GM18517 (cell line): ENCODE measurements around the gene AGBL3.
"Not testable (repeated sequence)": the region's sequence is repeated elsewhere in the genome, so short reads cannot be mapped to it uniquely, and the experiment has no call there.

Experiments
- ATAC-seq: cut with Tn5 transposase; IDR thresholded peaks from one replicate; pipeline ENCODE4 v1.9.1; 2021; ENCODE audit warnings: mild to moderate bottlenecking, moderate library complexity; ENCODE audit not compliant: unreplicated experiment

The AGBL3 gene

DNA sequence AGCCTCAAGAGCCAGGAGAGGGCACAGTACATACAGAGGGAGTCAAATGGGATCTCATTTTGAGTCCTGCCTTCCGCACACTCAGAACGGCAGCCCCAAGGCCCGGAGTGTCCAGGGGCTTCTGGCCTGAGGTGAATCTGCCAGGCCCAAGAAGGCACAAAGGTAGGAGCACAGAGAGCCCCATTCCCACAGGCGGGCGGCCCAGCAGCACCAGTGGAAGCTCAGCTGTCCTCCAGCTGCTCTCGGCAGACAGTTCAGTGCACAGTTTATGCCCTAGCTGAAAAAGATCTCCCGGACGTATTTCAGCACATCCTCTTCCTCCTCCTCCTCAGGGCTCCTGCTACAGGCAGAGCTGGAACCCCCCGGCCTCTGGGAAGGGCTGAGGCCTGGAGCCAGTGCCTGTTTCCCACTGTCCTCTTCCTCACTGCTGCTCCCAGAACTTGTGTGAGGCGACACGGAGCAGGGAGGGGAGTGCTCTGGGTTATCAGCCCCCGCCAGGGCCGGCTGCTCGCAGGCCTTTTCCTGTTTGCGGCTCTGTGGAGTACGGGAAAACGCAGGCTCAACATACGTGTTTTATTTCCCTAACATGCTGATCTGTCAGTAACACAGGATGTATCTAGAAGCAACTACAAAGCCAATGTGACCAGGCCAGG is 180.2 kb downstream of the AGBL3 start:
- ATAC-seq = no peak

DNA sequence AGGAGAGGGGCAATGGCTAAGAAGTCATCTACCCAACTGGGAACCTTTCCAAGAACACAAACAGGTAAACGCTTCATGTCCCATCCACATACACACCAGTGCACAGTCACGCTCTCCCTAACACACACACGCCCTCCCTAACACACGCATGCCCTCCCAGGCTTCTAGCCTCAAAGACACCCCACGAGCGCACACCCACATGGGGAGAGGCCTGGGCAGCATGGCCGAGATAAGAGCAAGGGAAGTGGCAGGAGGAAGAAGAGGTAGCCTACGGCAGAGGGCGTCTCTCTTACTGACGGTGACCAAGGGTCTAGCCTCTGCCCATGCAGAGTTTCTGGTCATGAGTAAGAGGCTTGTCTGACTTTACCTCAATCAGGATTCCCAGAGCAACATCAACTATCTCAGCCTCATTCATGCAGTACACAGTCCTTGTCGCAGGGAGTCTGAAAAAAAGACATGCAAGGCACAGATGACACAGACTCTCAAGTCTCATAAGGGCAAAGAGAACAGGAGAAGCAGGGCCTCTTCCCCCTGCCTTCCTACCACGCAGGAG is 181.1 kb downstream of the AGBL3 start:
- no peak for ATAC-seq

DNA sequence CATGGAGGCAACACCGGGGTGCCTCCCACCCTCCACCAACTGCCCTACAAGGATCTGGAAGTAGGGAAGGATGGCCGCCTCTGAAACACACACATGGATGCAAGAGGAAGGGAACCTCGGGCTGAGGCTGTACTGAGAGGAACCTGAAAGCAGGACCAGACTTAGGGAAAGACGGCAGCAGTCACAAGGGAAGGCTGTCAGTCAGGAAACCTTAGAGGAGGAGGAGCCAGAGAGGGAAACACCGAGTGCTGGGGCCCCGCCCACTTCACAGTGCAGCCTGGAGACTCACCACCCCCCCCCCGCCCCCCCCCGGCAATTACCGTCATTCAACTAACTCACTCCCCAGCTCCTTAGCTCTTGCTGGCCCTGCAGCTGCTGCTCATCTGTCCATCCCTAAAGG is 181.7 kb downstream of the AGBL3 start:
- no peak for ATAC-seq

DNA sequence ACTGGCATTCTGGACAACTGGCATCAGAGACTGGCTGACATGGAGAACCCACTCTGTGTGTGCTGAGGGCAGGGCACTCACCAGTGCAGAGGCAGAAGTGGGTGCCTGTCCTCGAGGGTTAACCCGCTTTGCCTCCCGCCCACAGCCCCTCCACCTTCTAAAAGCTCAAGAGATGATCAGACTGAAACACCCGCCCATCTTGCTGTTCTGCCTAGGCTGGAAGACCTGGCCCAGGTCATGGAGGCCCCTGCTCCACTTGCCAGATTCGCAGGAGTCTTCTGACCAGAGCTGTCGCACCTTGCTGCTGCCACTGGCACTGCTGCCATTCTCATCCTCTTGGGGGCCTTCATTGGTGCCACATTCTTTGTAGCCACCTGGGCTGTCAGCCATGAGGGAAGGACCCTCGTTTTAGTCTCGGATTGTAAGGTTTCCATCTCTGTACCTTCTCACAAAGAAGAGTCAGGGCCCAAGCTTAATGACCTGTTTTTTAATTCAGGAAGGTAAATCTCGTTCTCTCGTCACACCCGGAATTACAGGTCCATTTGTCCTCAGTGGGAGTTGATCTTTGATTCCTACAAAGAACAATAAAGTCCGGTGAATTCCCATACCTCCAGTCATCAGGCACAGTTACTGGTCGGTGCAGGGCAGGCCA is 182.3 kb downstream of the AGBL3 start:
- ATAC-seq = no peak

DNA sequence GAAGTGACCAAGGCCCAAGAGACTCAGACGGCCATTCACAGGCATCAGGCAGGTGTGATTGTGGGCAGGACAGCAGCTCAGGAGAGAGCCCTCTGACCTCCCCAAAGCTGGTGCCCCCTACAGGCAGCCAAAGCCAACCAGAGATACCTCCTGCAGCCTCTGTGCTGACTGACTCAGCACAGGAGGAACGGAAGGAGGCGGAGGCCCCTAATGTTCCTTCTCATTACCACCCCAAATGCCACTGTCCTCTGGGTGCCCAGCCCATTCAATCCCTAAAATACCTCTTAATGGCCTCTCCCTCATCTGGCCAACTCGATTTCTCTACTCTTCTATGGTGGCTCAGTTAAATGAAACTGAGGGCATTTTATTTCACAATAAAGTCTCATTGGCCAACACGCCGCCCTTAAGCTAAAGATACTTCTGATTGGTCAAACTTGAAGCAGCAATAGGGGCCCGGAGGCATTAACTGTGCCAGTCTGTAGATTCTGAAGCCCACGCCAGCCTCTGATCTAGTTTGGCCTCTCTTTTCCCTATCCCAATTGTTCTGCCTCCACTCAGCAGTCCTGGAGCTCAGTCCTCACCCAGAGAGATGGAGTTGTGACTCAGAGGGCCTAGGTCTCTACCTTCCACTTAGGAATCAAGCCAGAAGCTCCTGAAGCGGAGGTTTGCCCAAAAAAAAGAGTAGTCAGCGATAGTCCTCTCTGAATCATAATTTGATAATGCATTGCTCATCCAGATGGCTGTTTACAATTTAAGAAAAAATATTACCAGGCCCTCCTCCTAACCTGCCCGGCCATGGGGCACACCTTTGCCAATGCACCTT is 183.0 kb downstream of the AGBL3 start:
- peak; percentile 52 for ATAC-seq

DNA sequence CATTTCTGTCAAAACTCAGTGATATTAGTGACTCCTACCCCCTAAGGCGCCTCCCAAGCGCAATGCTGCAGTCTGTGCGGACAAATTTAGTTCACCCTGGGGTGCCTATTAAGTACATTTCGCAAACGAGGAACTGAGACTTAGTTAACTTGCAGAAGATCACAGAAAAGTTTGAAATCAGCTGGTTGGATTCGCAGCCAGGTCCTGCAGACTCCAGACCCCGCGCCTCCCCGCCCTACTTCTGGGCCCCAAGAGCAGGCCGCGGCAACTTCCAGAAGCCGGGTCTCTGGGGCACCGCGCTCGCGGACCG is 183.6 kb downstream of the AGBL3 start:
- ATAC-seq = peak; percentile 7

DNA sequence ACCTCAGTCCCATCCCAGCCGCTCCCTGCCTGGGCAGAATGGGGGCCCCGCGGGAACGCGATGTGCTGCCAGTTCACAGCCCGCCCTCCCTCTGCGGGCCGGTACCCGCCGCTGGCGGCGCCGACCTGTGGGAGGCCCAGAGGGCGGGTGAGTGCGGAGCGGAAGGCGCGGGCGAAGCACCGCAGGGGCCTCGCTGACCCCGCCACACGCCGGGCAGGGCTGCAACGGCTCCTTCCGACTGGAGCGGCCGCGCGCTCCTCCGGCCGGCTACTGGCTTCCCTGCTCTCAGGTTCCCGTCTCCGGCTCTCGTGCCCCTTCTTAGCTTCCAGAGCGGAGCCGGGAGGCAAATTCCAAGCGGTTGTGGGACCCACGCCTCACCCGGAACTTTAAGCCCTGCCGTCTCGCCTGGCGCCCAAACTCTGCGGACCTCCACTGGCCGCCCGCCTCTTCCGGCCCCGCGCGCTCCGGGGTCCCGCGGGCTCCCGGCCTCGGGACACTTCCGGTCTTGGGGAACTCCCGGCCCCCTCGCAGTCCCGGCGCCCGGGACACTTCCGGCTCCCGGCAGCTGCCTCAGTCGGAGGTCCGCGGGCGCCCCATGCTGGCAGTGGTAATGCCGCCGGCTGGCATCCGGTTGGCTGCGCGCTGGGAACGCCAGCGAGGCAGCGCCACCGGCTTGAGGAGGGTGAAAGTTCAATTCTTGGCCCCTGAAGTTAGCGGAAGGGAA is 184.1 kb downstream of the AGBL3 start, which contains the start of gene CYREN:
Gene CYREN, minus strand, starts transcription at position 434 of the 724 bp plus-strand sequence. CDS start 1,785 bp downstream, outside the sequence.
- peak; percentile 55 for ATAC-seq

DNA sequence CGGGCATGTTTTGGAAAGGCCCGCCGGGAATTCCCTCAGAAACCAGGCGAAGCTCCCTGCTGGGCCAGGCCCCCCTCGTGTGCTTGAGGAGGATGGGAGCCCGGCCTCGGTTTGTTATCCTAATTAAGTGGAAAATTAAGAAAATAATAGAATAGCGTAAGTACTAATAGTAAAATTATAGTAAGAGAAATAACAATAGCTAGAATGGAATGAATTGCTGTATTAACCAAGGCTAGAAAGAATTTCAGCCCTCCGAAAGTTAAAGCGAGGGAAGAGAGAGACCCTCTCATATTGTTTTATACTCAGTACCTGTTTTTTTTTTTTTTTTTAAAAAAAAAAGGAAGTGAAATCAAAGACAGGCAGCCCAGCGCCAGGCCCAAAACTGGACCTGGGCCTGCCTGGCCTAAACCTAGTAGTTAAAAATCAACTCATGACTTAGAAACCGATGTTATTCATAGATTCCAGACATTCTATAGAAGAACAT is 184.7 kb downstream of the AGBL3 start:
- ATAC-seq = peak; percentile 39

DNA sequence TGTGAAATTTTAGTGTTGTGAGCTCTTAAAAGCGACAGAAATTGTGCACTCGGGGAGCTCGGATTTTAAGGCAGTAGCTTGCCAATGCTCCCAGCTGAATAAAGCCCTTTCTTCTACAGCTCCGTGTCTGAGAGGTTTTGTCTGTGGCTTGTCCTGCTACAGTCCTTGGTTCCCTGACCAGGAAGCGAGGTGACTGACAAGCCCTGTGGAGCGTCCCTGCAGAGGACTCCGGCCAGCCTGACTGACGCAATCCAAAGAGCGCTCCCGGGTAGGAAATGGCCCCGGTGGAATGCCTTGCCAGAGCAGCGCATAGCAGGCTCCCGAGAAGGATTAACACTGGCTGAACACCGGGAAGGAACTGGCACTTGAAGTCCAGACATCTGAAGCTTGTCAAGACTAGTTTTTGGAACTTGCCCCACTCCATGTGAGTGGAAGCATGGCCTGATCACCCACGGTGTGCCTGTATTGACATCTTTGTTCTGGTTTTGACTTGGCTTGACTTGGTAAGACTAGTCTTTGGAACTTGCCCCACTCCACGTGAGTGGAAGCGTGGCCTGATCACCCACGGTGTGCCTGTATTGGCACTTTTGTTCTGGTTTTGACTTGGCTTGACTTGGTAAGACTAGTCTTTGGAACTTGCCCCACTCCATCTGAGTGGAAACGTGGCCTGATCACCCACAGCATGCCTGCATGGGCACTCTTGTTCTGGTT is 185.4 kb downstream of the AGBL3 start:
- ATAC-seq = not testable (repeated sequence)

DNA sequence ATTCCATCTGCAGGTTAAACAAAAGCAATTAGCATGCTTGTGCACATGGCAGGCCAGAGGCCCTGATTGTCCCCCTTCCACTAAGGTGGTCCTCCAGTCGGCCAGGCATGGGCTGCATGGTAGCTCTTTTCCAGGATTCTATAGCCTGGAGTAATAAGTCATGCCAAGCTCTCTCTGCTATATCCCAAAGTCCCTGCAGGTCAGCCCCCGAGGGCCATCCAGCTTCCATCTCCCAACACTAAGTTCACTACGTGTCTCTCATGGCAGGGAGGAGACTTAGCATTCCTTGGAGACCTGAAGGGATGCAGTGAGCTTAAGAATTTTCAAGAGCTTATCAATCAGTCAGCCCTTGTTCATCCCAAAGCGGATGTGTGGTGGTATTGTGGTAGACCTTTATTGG is 187.6 kb downstream of the AGBL3 start:
- not testable (repeated sequence) for ATAC-seq

DNA sequence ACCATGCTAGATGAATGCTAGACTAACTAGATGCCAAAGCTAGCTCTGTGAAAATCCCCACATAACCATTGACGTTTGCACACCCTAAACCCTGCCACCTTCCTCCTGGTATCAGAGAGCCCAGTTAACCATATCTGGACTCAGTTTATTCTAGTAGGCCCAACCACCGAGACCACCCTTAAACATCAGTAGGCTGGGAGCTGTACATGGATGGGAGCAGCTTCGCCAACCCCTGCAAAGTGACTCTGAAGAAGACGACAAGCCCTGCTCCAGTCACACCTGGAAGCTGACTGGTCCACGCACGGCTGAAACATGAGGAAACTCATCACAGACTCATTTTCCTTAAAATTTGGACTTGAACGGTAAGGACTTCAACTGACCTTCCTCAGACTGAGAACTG is 188.6 kb downstream of the AGBL3 start:
- no peak for ATAC-seq

DNA sequence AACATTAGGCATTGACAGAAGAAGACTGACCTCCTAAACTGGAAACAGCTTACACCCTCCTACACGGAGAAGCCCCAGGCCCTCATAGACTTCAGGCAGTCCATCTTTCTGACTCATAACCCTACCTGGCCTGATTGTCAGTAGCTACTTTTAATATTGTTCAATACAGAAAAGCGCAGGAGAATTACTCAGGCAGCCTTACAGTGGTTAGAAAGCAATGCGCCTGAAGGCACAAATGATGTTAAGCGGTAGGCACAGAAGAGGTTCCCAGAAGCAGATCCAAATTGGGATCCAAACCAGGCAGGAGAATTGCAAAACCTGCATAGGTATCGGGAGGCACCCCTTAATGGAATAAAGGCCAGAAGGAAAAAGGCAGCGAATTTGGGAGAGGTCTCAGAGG is 189.6 kb downstream of the AGBL3 start:
- ATAC-seq = no peak

DNA sequence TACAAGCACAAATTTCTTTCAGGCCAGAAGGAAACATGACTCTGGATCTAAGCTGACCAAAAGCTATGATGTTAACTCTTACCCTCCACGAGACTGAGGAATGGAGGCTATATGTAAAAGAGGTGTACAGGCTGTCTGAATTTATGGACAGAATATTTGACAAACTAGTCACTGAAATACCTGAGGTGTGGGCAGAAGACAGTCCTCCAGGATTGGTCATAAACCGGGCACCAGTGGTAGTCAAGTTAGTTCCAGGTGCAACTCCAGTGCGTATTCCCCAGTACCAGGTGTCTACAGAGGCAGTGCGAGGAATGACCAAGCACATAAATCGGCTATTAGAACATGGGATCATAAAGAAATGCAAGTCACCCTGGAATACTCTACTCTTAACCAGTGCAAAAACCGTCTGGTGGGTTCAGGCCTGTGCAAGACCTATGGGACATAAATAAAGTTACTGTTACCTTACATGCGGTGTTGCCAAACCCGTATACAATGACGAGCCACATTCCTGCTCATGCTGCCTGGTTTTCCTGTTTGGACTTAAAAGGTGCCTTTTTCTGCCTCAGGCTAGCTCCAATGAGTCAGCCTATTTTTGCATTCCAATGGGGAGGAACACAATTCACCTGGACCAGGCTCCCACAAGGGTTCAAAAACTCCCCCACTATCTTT is 190.9 kb downstream of the AGBL3 start:
- ATAC-seq = no peak

DNA sequence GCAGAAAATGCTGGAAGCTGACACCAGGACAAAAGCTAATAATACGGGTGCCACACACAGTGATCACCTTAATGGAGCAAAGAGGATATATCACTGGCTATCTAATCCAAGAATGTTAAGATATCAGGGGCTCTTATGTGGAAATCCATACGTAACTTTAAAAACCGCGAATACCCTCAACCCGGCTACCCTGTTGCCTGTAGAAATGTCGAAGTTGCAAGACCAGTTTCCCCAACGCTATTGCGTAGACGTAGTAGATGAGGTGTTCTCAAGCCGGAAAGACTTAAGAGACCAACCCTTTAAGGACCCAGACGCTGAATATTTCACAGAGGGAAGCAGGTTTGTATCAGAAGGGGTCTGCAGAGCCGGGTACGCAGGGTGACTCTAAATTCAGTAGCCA is 192.1 kb downstream of the AGBL3 start:
- no peak for ATAC-seq

DNA sequence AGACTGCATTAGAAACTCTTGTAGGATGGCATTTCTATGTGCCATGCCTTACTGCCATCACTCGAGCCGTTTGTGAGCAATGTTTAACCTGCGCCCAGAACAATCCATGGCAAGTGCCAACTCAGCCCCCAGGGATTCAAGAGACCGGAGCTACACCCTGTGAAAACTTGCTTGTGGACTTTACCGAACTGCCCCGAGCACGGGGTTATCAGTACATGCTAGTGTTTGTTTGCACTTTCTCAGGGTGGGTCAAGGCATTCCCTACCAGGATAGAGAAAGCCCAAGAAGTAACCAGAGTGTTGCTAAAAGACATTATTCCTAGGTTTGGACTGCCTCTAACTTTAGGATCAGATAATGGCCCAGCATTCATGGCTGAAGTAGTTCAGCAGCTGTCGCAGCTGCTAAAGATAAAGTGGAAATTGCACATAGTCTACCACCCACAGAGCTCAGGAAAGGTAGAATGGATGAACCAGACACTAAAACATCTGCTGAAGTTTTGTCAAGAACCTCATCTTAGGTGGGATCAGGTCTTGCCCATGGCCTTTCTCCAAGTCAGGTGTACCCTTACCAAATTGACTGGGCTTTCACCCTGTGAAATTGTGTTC is 193.1 kb downstream of the AGBL3 start:
- no peak for ATAC-seq

DNA sequence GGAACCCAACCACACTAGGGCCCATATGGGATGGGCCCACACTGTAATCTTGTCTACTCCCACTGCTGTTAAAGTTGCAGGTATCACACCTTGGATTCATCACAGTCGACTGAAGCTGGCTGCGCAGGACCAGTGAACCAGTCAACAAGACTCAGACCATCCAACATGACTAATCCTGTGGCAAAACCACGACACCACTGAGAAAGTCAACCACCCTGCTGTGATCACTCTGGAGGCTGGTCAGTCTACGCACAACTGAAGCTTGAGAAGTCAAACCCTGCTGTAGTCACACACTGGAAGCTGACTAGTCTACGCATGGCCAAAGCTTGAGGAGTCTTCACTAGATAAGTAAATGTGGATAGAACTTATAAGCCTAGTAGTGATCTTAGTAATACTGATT is 193.8 kb downstream of the AGBL3 start:
- no peak for ATAC-seq

DNA sequence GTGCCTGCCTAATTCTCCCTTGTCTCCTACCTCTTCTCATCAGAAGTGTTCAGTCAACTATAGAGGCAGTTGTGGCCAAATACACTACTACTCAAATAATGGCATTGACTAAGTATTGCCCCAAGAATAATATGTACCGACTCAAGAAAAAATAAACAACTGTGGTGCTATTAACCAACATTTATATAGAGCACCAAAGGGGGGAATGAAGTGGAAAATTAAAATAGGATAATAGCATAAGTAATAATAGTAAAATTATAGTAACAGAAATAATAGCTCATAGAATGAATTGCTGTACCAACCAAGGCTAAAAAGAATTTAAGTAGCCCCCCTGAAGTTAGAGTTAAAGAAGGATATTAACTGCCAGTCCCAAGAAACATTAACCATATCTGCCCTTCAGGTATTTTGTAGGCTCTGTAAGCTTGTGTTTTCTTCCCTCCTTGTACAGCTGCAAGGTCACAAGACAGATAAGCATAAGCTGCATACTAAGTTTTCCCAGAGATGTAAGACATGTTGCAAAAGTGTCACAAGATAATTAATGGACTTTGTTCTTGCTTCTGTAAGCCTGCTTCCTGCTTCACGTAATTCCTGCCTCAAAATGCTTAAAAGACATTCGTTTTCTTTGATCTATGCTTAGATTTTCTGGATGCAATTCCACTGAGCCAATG is 195.1 kb downstream of the AGBL3 start:
- no peak for ATAC-seq

DNA sequence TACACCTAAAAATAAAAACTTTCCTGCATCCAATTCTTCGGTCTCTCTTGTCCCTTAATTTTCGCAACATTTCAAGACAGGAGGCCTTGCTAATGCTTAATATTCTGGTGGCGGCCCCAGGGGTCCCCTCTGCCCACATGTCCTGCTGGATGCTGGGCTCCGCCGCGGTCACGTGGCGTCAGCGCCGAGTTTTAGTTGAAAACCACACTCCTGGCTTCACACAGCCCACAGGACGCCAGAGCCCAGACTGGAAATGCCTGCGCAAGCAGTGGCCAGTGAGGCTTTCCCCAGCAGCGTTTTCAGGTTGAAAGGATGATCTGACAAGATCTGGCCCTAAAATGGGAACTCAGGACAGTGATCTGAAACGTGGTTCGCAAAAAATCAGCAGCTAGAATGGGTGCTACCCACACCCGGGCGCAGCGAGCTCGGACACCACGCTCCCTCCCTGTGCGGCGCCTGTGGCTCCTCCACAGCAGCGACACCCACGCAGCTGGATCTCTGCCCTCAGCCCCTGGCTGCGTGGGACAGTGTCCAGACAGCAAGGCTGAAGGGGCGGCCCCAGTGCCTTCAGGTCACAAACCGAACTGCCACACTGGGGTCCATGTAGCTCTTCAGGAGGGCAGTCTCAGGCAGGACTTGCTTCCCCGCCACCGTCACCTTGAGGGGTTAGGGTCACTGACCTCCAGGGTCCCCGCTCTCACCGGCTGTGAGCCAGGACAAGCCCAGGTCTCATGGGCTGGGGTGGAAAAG is 195.8 kb downstream of the AGBL3 start:
- no peak for ATAC-seq
